HG02943 (cell line): ENCODE results near the gene NUCB1.
"Not testable (repeated sequence)": the region's sequence is repeated elsewhere in the genome, so short reads cannot be mapped to it uniquely, and the experiment has no call there.

Experiments
- ATAC-seq: cut with Tn5 transposase; IDR thresholded peaks from one replicate; pipeline ENCODE4 v1.9.1; 2021; ENCODE audit warnings: mild to moderate bottlenecking, low read depth, moderate library complexity; ENCODE audit not compliant: unreplicated experiment

The NUCB1 gene

DNA sequence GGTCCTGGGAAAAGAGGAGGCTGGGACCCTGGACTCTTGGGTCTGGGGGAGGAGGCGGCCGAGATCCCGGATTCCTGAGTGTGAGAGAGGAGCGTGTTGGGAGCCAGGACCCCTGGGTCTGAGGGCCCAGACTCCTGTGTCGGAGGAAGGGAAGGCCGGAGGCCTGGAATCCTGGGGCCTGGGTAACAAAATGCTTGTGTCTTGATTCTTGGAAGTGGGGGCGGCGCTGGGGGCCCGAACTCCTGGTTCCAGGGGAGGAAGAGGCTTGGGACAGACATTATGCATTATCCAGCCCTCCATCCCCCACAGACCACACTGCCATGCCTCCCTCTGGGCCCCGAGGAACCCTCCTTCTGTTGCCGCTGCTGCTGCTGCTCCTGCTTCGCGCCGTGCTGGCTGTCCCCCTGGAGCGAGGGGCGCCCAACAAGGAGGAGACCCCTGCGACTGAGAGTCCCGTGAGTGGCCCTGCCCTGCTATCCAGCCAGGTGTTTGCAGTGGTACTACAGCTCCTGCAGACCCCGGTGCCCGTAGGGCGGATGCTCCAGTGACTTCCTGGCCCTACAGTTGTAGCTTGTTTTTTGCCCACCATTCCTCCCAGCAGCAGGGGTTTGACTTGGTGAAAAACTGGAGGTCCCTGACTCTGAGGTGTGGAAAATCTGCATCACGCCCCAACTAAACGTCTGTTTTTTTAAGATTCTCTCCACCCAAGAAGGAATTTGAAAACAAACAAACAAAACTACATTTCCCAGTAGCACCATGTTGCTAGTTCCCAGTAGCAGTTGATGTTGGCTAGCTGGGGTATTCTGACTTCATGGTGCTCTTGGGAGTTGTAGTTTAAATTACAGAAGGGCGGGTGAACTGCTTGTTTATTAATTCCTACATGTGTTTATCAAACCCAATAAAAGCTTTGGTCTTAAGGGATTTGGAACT, 630 bp downstream of the NUCB1 start:
- no peak for ATAC-seq

DNA sequence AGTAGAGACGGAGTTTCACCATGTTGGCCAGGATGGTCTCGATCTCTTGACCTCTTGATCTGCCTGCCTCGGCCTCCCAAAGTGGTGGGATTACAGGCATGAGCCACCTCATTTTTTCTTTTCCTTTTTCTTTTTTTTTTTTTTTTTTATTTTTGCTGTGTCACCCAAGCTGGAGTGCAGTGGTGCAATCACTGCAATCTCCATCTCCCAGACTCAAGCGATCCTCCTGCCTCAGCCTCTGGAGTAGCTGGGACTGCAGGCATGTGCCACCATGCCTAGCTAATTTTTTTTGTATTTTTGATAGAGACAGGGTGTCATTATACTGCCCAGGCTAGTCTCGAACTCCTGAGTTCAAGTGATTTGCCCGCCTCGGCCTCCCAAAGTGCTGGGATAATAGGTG, 2.2 kb downstream of the NUCB1 start:
- ATAC-seq = not testable (repeated sequence)

DNA sequence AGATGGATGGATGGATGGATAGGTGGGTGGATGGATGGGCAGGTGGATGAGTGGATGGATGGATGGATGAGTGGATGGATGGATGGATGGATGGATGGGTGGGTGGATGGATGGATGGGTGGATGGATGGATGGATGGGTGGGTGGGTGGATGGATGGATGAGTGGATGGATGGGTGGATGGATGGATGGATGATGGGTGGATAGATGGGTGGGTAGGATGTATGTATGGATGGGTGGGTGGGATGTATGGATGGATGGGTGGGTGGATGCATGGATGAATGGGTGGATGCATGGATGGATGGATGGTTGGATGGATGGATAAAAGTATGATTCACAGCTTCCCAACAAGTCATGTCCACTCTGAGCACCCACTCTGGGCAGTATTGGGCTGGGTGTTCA, 3.7 kb downstream of the NUCB1 start:
- ATAC-seq = not testable (repeated sequence)

DNA sequence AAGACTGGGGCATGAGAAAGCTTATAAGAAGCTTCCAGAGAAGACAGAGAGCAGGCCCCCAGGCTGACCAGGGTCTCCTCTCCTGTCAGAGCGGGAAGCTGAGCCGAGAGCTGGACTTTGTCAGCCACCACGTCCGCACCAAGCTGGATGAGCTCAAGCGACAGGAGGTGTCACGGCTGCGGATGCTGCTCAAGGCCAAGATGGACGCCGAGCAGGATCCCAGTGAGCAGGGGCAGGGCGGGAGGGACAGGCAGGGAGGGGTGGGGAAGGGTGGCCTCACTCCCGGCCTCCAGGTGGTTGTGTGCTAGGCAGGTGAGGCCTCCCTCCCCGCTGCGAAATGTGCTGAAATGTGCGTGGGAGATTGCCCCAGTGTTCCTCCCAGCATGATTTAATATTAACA, 5.6 kb downstream of the NUCB1 start:
- no peak for ATAC-seq

DNA sequence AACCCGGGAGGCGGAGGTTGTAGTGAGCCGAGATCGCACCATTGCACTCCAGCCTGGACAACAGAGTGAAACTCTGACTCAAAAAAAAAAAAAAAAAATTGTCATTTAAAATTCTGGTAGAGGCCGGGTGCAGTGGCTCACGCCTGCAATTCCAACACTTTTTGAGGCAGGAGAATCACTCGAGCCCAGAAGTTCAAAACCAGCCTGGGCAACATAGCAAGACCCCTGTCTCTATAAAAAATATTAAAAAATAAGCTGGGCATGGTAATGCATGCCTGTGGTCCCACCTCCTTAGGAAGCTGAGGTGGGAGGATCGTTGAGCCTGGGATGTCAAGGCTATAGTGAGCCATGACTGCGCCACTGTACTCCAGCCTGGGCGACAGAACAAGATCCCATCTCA, 6.2 kb downstream of the NUCB1 start:
- no peak for ATAC-seq

DNA sequence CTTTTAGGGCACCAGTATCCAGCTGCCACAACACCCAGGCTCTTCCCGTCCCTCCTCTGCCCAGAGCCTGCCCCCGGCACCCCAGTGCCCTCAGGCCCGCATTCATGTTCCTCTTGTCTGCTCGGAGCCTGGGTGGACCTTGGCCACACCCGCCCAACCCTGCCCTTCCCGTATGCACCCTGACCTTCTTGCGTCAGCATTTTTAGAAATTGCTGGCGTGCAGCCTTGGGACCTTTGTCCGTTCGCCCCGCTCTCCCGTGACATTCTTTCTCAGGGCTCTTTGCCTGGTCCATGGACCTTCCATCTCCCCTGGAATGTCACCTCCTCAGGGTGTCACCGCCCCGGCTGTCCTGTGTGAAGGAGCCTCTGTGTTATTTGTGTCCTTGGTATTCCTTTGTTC, 7.6 kb downstream of the NUCB1 start:
- no peak for ATAC-seq

DNA sequence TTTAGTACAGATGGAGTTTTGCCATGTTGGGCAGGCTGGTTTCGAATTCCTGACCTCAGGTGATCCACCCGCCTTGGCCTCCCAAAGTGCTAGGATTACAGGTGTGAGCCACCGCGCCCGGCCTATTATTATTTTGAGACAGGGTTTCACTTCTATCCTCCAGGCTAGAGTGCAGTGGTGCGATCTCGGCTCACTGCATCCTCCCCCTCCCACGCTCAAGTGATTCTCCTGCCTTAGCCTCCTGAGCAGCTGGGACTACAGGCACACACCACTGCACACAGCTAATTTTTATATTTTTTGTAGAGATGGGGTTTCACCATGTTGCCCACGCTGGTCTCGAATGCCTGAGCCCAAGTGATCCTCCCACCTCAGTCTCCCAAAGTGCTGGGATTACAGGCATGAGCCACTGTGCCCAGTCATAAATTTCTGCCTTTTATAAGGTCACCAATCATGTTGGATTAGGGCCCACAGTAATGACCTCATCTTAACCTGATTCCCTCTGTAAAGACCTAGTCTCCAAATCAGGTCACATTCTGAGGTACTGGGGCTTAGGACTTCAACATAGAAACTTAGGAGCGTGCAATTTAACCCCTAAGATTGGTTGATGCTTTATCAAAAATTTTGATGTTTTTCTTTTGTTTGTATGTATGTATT, 9.4 kb downstream of the NUCB1 start:
- ATAC-seq = not testable (repeated sequence)

DNA sequence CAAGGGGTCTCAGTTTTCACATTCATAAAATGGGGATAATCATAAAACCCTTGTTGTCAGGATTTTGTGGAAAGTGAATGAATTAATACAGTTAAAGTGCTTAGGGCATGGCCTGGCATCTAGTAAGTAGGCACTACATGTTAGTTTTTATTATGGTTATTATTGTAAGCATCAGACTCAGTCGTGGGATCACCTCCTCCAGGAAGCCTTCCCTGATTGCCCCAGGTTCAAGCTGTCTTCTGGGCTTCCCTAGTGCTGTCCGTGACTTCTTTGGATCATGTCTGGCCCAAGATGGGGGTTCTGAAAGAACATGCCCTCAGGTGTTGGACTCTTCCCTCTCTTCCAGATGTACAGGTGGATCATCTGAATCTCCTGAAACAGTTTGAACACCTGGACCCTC, 10.7 kb downstream of the NUCB1 start:
- ATAC-seq = no peak

DNA sequence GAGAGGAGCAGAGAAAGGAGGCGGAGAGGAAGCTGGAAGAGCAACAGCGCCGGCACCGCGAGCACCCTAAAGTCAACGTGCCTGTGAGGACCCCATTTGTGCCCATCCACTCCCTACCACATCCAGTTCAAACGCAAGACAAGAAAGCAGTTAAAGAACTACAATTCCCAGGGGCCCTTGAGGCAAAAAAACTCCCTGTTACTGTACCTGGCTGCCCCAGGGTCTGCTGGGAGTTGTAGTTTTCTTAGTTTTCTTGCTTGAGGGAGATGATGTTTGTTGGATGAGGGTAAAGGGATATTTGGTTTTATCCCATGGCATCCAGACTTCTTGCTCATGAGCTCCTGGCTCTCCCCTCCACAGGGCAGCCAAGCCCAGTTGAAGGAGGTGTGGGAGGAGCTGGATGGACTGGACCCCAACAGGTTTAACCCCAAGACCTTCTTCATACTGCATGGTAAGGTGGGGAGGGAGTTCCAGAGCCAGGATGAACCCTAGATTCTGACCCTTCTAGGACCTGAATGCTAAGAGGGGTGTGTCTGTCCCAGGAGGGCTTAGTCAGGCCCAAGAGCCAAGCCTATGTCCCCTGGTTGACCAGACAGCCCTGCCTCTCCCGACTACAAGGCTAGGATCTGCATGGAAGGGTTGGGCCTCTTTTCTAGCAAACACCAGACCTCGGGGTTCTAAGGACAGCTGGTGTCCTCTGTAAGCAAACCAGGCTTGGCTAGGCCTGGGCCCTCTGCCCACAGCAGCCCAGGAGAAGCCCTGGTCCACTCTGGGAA, 13.2 kb downstream of the NUCB1 start:
- no peak for ATAC-seq

DNA sequence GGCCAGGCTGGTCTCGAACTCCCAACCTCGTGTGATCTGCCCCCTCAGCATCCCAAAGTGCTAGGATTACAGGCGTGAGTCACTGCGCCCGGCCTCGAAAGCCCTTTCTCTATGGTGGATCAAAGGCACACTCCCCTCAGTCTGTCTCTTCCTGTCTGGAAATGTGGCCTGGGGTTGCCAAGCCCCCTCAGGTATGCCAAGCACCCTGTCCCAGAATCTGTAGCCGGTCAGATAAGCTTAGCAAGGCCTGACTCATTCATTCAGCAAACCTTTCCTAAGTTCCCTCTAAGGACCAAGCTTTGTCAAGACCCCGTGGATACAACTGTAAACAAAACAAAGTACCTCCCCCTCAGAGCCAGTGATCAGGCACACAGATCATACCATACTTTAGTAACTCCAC, 14.1 kb downstream of the NUCB1 start:
- no peak for ATAC-seq

DNA sequence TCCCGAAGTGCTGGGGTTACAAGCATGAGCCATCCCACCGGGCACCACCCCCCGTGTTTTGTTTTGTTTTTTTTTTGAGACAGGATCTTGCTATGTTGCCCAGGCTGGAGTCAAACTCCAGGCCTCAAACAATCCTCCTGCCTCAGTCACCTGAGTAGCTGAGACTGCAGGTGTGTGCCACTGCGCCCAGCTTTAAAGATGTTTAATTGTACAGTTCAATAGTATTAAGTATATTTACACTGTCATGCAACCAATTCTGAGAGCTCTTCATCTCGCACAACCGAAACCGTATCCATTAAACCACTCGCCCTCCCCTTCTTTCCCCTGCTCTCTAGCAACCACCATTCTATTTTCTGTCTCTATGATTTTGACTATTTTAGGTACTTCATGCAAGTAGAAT, 15.6 kb downstream of the NUCB1 start:
- no peak for ATAC-seq

DNA sequence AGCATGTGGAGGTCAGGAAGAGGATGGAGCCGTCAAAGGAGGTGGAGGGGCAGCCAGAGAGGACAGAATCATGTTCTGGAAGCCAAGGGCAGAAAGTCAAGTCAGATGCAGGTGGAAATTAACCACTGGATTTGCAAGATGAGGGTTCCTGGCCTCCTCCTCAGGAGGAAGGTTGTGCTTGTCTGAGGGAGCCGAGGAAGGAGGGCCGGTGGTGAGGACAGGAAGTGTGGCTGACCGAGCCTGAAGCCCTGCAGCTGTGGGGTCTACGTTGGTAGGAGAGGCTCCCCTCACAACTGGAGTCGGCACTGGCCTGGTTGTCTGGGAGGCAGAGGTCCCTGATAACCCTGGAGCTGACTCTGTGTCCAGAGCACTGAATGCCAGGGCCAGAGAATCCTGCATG, 18.0 kb downstream of the NUCB1 start:
- no peak for ATAC-seq

DNA sequence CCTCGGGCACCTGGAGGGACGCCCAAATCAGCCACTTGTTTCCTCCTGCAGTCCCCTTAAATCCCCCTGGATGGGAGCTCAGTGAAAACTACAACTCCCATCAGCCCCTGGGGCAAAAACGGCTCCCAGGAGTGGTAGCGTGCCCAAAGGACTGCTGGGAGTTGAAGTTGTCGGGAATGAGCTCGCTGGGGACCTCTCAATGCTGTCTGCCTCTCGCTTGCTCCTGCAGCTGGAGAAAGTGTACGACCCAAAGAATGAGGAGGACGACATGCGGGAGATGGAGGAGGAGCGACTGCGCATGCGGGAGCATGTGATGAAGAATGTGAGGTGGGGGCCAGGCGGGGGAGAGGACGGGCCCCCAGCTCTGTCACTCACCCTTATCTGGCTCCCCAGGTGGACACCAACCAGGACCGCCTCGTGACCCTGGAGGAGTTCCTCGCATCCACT, 18.7 kb downstream of the NUCB1 start:
- ATAC-seq = no peak

DNA sequence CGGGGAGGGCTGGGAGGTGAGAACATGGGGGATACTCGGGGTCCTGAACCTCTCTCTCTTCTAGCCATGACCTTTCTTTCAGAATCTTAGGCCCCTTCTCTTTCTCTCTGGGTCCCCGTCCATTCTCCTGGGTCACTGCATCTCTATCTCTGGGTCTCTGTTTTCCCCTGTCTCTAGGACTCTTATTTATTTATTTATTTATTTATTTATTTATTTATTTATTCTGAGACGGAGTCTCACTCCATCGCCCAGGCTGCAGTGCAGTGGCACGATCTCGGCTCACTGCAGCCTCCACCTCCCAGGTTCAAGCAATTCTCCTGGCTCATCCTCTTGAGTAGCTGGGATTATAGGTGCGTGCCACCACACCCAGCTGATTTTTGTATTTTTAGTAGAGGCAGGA, 19.2 kb downstream of the NUCB1 start:
- not testable (repeated sequence) for ATAC-seq

DNA sequence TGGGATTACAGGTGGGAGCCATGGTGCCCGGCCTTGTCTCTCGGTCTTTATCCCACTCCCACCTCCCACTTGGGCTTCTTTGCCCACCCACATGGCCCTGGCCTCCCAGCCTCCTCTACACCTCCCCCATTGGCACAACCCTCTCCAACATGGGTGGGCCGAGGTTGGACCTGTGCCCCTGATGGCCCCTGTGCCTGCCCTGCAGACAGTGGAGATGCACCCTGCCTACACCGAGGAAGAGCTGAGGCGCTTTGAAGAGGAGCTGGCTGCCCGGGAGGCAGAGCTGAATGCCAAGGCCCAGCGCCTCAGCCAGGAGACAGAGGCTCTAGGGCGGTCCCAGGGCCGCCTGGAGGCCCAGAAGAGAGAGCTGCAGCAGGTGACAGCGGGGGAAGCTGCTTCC, 20.8 kb downstream of the NUCB1 start:
- no peak for ATAC-seq

DNA sequence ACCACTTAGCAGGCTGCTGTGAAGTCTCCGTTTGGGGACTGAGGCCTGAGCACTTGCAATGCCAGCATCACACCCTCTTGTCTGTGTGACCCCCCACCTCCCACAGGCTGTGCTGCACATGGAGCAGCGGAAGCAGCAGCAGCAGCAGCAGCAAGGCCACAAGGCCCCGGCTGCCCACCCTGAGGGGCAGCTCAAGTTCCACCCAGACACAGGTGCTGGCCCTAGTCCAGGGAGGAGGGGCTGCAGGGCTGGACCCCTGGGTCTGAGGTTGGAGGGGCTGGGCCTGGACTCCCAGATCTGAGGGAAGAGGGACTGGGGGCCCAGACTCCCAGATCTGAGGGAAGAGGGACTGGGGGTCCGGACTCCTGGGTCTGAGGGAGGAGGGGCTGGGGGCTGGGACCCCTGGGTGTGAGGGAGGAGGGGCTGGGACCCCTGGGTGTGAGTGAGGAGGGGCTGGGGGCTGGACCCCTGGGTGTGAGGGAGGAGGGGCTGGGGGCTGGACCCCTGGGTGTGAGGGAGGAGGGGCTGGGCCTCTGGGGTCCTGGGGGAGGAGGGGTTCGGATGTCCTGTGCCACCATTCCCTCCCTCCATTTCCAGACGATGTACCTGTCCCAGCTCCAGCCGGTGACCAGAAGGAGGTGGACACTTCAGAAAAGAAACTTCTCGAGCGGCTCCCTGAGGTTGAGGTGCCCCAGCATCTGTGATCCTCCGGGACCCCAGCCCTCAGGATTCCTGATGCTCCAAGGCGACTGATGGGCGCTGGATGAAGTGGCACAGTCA, 21.8 kb downstream of the NUCB1 start:
- ATAC-seq = no peak

DNA sequence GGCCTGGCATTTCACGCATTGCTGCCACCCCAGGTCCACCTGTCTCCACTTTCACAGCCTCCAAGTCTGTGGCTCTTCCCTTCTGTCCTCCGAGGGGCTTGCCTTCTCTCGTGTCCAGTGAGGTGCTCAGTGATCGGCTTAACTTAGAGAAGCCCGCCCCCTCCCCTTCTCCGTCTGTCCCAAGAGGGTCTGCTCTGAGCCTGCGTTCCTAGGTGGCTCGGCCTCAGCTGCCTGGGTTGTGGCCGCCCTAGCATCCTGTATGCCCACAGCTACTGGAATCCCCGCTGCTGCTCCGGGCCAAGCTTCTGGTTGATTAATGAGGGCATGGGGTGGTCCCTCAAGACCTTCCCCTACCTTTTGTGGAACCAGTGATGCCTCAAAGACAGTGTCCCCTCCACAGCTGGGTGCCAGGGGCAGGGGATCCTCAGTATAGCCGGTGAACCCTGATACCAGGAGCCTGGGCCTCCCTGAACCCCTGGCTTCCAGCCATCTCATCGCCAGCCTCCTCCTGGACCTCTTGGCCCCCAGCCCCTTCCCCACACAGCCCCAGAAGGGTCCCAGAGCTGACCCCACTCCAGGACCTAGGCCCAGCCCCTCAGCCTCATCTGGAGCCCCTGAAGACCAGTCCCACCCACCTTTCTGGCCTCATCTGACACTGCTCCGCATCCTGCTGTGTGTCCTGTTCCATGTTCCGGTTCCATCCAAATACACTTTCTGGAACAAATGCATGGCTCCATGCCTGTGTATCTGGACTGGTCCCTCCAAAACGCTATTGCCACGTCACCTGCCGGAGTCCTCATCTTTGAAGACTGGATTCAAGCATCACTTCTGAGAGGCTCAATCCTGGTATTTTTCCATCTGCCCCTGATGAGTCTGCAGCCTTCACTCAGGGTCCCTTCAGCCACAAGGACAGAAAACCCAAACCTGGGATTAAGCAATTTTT, 22.7 kb downstream of the NUCB1 start:
- no peak for ATAC-seq

DNA sequence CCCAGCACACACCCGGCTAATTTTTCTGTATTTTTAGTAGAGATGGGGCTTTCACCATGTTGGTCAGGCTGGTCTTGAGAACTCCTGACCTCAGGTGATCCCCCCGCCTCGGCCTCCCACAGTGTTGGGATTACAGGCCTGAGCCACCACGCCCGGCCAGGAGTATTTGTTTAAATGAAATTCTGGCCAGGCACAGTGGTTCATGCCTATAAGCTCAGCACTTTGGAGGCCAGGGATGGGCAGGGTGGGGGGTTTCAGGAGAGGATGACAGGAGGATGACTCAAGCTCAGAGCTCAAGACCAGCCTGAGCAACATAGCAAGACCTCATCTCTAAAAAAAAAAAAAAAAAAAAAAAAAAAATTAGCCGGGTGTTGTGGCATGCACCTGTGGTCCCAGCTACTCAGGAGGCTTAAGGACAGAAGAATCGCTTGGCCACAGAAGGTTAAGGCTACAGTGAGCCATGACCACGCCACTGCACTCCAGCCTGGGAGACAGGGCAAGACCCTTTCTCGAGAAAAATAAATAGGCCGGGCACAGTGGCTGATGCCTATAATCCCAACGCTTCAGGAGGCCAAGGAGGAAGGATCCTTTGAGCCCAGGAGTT, 25.2 kb downstream of the NUCB1 start:
- no peak for ATAC-seq

DNA sequence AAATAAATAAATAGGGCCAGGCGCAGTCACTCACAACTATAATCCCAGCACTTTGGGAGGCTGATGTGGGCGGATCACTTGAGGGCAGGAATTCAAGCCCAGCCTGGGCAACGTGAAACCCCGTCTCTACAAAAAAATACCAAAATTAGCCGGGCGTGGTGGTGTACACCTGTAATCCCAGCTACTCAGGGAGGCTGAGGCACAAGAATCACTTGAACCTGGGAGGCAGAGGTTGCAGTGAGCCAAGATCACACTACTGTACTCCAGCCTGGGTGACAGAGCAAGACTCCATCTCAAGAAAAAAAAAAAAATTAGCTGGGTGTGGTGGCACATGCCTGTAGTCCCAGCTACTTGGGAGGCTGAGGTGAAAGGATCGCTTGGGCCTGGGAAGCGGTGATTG, 25.8 kb downstream of the NUCB1 start:
- ATAC-seq = not testable (repeated sequence)
